ENCODE data around the gene IRF1.

The IRF1 gene

DNA sequence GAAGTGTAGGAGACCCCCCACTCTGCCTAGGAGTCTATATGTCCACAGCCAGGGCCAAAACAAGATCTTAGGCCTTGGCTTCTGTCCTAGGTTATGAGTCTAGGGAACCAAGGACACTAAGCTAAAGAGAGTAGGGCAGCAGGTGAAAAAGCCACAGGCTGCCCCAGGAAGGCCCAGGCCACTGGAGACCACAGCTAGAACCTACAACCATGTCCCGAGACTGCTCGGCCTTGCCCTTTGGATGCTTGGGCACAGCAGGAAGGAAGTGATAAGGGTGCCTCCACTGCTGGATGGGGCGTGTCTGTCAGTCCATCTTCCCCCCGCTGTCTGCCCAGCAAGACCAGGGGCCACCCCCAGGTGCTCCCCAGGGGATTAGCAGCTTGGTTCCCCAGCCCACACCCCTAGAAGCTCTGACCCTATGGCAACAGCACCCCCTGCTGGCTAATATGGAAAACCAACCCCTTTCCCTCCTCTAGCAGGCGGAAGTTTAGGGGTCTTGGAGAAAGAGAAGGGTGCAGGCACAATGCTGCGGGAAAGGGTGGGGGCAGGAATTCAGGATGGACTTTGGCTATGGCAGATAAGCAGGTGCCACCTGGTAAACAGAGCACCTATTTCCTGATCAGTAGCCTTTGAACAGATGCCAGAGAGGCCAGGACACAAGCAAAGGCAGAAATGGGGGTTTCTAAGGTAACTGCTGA is 10.5 kb upstream of the IRF1 start:
- DNase-seq (ENCODE audit: low read depth, low spot score) = no peak

DNA sequence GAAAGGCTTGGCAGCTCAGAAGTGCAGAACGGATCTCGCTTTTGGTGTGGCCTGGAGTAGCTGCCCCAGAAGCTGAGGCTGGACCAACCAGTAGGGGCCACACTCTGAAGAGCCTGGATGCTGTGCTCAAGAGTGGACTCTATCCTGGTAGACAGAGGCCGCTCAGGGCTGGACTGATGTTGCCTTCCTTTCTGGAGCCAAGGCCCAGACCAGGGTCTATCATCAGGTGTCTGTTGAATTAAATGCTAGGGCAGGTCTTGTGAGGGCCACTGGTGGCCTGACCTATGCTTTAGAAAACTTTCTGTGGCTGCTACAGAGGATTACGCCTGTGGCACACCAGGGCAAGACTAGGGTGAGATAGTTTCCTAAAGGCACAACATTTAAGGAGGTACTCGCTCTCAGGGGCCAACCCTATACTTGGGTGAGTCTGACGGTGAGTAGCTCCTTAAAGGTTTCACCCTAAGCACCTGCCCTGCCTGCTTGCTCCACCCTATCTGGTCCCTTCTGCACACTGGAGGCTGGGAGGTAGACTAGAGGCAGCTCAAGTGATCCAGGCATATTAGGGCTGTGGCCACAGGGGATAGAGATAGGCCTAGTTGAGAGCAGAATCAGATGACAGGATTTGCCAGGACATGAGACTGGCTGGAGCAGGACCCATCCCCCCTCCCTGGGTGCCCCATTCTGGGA is 9.8 kb upstream of the IRF1 start:
- DNase-seq (ENCODE audit: low read depth, low spot score) = no peak

DNA sequence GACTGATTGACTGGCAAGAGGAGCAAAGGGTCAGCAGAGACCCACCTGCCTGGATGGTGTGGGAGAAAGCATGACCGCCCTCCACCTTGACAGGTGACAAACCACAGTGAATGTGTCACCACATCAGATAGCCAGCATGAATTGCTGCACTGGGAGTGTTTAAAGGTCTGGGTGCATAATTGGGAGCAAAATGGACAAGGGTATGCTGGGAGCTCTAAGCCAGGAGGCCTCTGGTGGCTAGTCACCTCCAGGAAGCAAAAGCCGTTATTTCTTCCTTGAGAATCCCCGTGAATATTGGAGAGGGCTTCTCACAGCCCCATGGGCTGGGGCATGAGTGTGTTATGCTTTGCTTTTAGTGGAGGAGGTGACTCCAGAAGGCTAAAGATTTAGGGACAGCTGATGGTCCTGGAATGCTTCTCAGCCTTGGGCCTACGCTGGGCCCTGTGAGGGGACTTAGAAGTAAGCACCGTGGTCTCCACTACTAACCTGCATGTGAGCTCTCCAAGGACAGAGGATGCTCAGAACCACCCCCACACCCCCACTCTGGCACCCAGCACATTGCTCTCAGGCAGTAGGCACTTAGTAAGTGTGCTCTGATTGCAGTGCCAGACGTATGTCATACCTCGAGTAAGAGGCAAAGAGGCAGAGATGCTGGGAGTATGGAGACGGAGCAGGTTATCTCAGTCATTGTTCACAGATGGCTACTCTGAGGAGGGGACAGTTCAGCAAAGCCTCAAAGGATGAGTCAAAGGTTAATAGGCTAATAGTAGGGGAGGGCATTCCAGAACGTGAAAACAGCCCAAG is 9.1 kb upstream of the IRF1 start:
- no peak for DNase-seq (ENCODE audit: low read depth, low spot score)

DNA sequence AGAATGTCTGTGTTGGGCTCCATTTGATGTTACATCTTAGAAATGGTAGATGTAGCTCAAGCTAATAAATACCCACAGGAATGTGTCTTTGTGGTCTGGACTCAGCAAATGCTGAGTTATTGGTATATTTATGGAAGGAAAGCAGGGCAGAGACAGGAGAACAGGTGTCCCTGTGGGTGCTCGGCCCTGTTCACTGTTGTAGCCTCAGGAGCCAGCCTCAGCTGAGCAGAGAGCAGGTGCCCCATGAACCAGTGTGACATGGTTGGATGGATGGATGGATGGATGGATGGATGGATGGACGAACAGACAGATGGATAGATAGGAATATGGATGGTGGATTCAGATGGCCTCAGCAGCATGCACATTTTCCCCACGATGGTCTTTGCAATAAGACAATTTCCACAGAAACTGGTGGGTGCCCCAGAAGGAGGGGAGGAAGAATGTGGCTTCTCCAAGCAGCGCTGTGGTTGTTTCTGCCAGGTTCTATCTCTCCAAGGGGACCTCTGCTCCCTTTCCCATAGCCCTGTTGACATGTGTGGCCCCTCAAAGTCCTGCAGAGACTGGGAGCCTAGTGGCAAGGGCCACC is 8.2 kb upstream of the IRF1 start:
- no peak for DNase-seq (ENCODE audit: low read depth, low spot score)

DNA sequence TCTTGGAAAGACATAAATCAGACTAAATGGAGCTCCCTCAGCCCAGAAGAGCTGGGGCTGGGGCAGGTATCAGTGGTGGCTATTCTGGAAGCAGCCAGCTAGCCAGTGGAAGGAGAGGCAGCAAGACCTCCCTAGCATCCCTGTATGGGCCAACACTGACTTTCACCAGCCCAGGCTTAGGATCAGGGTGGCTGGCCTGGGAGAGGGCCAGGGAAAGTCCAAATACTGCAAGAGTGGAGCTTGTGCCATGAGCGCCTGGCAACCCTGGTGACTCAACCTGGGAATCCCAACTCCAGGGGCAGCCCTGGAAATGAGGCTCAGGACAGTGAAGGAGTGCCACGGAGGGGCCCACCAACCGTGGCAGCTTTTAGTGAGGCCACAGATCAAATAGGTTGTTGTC is 7.6 kb upstream of the IRF1 start:
- no peak for DNase-seq (ENCODE audit: low read depth, low spot score)

DNA sequence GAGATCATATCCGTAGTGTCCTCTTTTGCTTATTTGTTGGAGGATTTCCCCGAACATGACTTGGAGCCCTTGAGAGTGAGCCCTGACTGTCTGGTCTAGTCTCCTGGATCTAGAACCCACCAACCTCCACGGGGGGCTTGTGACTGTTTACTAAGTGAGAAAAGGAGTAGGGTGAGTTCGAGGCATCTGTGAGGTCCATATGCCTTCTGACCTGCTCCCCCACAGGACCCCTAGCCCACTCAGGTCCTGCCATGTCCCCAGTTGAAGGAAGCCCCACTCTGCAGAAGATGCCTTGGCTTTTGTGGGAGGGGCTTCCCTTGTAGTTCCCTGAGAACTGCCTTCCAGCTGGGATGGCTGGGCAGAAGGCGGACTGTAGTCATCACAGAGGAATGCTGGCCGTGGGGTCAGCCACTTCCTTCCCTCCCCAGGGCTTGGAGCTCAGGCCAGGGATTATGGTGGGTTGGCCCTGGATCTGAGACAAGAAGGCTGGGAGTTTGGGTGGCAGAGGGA is 7.0 kb upstream of the IRF1 start:
- DNase-seq (ENCODE audit: low read depth, low spot score) = peak; percentile 79

DNA sequence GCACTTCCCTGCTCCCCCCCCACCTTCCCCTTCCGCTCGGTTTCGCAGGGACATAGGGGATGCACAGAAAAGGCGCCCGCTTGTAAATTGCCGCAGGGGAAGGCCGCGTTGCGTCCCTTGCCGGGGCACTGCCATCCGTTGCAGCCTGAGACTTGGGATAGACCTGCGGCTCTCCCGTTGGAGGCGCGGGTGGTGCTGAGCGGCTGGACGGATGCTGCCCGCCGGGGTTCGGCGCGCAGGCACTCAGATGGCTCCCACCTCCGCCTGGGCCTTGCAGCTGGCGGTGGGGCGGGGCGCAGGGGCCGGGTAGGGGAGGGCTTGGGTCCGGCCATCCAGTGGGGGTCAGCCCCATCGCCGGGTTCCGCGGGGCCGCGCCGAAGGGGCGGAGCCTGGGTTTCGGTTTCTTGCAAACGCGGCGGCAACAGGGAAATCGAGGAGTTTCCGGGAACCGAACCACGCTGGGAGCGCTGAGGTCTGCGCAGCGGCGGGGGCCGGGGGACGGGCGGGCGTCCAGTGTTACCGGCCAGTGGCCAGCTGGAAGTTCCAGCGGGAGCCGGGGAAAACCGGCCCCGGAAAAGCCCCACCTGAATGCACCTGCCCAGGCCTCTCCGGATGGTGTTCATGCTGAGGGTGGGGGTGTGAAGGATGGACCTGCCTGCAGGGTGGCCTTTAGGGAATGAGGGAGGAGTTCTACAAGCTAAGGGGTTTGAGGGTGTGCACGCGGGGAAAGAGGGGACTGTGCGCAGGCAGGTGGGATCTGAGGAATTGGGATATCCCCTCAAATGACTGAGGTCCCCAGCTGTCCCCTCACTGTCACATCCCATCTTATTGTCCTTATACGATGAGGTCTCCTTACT is 6.3 kb upstream of the IRF1 start:
- peak; percentile 53 for DNase-seq (ENCODE audit: low read depth, low spot score)

DNA sequence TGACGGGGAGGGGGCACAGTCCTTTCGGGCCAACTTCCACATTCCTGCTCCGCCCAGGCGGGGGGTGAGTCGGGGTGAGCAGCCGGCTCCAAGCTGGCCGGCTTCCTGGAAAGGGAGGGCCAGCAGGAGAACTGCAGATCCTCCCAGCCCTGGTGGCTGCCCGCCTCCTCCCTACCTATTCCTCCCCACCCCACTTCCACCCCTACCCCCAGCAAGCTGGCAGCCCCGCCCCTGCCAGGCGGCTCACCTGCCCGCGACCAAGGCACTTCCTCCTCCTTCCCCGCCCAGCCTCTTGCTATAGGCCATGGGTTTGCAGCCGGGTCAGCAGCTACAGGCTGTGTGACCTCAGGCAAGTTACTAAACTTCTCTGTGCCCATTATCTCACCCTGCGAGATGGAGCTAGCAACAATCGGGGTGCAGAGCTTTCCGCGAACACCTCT is 5.6 kb upstream of the IRF1 start:
- peak; percentile 53 for DNase-seq (ENCODE audit: low read depth, low spot score)

DNA sequence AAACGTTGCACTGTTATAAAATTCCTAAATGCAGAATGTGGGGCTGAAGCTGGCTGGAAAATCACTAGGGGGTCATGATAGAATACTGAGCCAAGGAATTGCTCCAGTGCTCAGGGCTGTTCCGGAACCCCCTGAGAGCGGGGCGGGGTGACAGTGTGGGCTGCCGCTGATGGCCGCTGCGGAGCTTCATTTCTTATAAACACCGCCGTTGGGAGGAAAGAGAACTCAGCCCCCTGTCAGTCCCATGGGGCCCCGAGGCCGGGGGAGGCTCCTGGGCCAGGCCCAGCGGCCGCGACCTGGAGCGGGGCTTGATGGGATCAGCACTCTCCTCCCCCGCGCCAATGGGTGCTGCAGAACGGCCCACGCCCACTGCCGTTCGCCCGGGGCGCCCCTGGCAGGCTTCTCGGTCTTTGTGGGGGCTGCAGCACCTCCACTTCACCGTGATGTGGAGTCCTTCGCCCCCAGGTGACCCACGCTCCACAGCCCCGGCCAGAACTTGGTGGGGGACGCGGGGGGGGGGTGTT is 5.2 kb upstream of the IRF1 start:
- DNase-seq (ENCODE audit: low read depth, low spot score) = peak; percentile 70

DNA sequence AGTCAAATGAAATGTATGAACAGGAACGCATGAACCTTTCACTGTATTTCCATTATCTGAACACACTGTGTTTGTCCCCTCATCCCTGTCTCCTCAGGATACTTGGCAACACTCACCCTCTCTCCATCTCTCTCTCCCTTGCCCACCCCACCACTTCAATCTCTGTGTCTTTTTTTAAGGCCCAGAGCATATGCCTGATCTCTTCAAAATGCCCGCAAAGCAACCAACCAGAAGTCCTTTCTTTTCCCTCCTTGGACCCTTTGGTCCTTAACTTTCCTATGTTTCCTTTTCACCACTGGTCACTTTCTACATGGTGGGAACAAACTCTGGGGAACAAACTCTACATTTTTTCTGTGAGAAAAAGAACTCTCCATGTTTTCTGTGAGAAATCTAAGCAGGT is 3.2 kb upstream of the IRF1 start:
- no peak for DNase-seq (ENCODE audit: low read depth, low spot score)

DNA sequence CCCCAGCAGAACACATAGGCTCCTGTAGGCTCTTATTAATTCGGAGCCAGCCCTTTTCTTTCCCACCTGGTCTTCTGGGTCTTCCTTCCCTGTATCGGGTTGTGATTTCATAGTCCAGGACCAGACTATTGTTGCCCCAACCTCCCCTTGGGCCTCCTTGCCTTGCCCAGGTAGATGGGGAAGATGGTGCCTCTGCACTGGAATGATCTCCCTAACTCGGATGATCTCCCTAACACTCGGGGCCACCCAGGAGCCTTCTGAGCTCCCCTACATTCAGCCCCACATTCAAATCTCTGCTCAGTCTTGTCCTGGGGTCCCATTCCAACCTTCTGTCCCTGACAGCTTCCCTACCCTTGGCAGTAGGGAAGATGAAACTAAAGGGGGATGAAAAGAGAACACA is 2.7 kb upstream of the IRF1 start:
- DNase-seq (ENCODE audit: low read depth, low spot score) = no peak

DNA sequence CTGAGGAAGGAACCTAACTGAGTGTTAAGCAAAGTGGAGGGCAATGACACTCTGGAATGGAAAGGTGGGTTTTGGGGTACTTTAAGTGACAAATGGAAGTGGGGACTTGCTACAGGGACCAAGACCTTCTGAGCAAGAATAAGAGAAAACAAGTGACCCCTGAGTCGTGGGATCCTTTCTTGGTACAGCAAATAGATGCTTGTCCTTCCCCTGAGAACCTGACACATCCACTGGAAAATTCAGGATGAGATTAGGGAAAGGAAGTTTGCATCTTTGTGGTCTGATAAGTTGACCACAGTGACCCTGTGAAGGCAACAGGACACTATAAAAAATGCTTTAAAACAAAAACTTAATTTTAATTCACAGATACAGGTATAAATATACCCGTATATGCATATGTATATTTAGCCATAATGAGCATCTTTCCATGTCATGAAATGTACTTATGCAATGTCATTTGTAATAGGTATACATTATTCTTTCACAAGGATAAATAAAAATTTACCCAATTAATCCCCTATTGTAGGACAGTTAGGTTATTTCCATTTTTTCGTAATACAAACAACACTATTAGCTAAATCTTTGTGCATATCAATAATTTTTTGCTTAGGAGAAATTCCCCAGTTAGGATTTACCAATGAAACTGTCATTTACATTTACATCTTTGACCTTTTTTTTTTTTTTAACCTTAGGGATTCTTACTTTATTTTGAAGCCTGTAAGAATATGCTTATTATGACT is 2.0 kb upstream of the IRF1 start:
- DNase-seq (ENCODE audit: low read depth, low spot score) = no peak

DNA sequence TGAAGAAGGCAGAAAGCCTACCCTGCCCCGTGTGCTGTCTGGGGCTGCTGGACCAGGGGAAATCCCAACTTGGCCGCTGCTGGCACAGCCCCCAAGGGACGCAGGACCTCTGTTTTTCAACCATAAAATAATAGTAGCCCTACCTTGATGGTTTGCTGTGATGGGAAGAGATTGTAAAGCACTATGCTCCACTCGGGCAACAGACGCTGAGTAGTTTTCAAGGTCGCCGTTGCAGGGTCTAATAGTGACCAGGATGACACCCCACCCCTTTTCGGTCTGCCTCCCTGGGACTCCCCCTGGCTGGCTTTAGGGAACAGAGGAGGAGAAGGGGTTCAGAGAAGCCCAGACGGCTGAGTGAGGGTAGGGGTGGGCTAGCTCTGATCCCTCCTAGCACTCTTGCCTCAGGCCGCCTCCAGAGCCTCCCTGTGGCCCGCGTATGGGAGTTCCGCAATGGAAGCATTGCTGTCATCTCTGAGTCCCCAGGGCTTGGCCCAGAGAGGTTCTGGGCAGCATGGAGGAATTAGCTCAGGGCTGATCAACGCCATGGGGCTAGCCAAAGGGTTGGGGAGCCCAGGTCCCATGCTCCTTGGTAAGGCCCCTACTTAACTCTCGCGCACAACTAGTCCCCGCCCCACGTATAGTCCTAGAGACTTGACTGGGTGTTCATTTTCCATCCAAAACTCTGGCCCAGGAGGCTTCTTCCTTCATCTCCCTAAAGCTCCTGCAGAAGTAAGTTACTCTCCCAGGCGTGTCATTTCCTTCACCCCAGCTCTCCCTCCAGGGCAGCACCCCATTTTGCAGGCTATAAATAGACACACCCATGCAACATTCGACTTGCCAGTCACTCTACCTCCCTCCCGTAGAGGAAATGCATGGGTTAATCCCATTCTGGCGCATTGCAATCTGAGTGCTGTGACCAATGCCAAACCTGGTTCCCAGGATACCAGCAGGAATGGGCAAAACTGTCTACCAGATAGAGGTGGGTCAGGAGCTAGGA is 1.1 kb upstream of the IRF1 start:
- DNase-seq (ENCODE audit: low read depth, low spot score) = no peak

DNA sequence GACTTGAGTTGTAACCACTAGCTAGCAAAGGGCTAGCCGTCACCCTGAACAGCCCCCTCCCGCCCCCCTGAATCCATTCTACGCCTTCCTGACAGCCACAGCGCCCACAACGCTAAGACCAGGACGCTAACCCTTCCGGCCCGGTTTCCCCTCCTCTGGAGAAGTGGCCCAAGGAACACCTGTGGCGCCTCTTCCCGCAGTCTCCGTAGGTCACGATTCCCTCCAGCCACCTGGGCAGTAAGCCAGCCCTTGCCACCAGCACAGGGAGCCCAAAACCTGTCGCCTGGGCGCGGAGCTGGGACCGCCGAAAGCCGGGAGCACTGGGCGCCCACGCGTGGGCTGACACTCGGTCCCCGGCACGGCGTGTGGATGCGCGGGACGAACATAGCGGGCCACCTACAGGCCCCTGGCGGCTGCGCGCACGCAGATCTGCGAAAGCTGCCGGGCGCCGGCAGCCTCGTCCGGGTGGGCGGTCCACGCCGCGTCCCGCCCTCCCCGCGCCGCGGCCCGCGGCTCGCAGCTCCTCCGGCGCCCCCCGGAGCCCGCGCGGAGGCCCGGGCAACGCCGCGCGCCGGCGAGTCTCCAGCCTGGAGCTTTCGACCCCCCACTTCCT is 596 bp downstream of the IRF1 start:
- DNase-seq (ENCODE audit: low read depth, low spot score) = no peak

DNA sequence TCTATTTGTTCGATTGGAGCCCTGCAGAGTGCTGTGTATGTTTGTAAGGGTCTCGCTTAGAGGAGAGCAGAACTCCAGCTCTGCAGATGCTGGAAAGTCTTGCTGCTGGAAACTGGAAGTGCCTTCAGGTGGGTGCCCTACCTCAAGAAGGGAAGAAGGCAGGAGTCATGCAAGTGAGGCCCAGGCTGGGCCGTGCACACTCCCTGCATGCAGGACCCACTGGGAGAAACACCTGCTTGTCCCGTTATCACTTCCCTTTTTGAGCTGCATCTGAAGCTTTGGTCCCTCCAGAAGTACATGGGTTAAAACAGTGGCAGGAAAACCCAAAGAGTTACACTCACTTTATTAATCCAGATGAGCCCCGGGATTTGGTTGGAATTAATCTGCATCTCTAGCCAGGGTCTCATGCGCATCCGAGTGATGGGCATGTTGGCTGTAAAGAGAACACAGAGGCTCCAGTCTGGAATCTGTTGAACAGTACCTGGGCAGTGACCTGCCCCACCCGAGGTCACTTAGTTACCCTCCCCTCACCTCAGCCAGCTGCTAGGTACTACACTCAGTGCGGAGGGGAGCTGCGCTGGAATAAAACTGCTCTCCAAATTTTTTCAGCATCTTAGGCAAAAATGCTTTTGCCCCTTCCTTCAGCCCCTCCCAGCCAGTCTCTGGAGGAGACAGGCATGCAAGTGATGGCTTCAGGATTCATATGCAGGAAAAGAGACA is 1.4 kb downstream of the IRF1 start:
- DNase-seq (ENCODE audit: low read depth, low spot score) = no peak

DNA sequence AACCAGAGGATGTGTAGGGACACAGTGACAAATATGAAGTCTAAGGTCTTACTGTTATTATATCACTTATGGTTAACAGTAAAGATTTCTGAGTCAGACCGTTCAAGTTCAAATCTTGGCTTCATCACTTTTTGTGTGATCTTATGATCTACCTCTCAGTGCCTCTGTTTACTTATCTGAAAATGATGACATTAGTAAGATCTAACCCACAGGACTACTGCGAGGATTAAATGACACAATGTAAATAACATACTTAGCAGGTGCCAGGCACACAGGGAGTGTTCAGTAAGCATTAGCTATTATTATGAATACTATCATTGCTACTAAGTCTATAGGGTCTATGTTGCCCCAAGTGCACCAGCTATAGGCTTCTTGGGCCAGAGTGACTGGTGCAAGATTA is 2.0 kb downstream of the IRF1 start:
- DNase-seq (ENCODE audit: low read depth, low spot score) = no peak

DNA sequence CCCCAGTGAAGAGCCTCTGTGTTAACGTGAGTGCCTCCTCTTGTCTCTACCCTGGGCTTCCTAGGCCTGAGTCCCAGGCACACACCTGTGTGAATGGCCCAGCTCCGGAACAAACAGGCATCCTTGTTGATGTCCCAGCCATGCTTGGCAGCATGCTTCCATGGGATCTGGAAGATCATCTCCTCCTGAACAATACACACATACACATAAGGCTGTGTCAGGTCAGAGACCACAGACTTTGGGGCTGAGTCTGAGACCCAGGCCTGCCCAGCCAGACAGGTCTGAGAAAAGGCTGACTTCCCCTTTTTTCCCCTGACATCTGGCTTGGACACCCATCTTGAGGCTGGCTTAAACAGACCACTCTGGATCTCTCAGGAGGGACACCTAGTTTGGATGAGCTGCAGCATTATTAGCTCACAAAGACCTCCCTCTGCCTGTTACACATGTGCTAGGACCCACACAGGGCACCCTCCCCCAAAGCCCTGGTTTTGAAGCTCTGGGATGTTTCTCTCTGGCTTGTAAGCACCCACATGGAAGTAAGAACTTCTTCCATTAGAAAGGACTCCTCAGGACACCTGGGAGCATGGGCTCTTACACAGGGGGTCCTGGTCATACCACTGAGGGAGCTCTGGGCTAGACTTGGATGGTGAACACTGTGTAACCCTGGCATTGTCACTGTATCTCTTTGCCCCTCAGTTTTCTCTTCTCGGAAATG is 2.6 kb downstream of the IRF1 start:
- no peak for DNase-seq (ENCODE audit: low read depth, low spot score)
